HG03469 (cell line): ENCODE data around the gene TEX51.

Experiments
- ATAC-seq: cut with Tn5 transposase; IDR thresholded peaks from one replicate; pipeline ENCODE4 v1.9.1; 2021; ENCODE audit warnings: mild to moderate bottlenecking, moderate library complexity, moderate number of reproducible peaks; ENCODE audit not compliant: unreplicated experiment

TEX51 gene

GRCh38 chr2:126949775-126950174 is 51.1 kb downstream of the TEX51 start:
- ATAC-seq: no peak

- no peak for ATAC-seq
These were observed 51.8 kb downstream of the TEX51 start for GRCh38 chr2:126950504-126950903.
